ENCODE results near the gene APOL1.

Gene APOL1

GRCh38 chr22:36295247-36295646, 42.3 kb downstream of the APOL1 start:
- no peak for DNase-seq

- no peak for DNase-seq
Observed at GRCh38 chr22:36296690-36297089, 43.8 kb downstream of the APOL1 start.

DNA sequence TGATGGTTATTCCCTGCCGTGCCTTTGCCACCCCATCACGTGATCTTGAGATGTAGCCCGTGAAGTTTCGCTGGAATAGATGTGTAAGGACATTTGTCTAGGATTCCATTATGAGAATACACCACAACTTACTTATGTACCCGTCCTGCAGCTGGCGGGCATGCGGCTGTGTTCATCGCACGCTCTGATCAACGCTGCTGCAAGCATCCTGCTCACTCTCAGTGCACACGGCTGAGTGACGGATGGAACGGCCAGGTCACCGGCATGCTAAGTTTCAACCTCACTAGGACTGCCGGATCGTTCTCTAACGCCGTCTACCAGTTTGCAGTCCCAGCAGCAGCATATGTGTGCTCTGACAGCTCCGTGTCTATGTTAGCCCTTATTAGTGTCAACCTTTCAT, 44.6 kb downstream of the APOL1 start:
- DNase-seq, result no peak

GRCh38 chr22:36298118-36298517, 45.2 kb downstream of the APOL1 start:
- no peak for DNase-seq

DNA sequence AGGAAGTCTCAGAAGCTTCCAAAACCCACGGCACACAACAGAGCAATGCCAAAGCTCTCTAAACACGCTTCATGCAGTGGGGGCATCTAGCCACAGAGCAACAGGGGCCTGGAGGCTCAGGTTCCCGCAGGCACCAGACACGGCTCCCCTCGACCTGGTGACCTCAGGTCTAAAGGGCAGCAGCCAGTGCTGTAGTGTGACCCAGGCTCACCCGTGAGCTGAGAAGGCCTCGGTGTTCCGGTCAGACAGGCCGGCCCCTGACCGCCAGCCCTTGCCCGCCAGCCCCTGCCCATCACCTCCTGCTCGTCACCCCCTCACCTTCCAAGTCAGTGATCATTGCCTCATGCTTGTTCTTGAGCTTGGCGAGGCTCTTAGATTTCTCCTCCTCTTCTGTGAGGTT, 45.7 kb downstream of the APOL1 start:
- no peak for DNase-seq

DNA sequence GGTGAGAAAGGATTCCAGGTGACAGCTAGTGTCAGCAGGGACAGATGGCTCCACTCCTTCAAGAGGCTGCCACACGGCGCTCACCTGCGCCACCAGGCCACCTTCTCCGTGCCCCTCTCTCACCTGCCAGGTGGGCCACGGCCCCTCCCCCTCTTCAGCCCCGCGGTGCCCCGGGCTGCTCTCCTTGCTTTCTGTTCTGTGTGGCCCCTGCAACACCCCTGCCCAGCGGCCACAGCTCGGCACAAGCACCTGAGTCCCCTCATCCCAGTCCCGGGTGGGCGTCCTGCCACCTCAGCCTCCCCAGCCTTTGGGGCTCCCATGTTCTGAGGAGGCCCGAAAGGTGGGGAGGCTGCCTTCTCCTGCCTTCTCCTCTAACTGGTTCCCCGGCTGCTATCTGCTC, 46.4 kb downstream of the APOL1 start:
- DNase-seq, result no peak

GRCh38 chr22:36299911-36300310, 47.0 kb downstream of the APOL1 start:
- no peak for DNase-seq

DNA sequence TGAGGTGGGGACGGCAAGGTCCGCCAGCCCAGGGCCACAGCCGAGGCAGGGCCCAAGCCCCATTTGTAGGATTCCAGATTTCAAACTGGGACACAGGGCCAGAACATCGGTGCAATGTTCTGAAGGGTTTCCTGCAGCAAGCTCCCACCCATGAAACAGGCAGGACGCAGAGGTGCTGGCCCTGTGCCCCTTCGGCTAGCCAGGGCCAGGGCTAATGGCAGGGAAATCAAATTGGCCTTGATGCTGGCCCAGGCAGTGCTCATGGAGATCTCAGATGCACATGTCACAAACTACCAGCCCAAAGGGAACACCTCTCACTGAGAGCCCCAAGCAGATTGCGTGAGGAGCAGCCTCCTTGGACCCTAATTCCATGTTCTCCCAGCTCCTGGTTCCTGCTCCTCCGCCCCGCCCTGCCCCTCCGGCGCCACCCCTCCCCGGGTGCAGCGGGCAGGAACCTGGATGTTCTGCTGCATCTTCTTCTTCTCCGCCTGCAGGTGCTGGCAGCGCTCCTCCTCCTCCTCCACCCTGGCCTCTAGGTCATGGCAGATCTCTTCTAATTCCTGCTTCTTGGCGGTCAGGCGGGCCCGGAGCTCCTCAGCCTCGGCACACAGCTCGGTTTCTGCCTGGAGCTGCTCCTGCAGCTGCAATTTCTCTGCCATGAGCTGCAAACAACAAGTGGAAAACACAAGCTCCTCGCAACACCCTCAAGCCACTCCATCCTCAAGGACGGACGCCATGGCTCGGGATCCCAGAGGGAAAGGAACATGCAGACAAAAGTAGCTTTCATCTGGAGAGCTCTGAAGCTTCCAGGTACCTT, 47.7 kb downstream of the APOL1 start:
- no peak for DNase-seq

DNA sequence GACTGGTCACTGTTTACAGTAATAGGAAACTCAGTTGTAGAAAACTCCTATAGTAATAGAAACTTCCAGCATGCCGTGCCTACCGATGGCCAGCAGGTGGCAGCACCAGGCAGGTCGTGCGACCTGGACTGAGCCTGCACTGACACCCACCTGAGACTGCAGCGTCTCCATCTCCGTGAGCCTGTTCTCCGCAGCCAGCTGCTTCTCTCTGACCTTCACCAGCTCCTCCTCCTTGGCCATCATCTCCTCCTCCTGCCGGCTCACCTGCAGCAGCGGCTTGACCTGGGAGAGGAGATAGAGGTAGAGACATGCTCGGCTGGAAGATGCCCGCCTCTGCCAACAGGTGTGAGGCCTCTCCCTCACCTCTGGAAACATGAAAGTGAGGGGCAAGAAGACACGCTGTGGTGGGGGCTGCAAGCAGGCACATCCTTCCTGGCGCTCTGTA, 48.5 kb downstream of the APOL1 start:
- no peak for DNase-seq

DNA sequence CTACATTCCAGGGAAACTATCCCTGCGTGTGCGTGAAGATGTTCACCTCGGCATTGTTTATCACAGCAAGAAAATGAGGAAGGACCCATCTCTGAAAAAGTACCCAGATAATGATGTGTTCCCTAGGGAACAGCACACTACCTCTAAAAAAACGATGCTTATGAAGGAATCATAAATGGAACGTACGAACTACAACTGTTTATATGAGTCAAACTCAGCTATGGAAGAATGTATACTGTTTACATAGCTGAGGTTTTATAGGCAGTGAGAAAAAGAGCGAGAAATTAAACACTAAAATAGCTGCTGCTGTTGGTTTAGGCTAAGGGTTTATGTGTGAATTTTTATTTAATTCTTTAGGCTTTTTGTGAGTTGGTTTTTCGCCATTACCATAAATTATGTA, 48.9 kb downstream of the APOL1 start:
- no peak for DNase-seq

DNA sequence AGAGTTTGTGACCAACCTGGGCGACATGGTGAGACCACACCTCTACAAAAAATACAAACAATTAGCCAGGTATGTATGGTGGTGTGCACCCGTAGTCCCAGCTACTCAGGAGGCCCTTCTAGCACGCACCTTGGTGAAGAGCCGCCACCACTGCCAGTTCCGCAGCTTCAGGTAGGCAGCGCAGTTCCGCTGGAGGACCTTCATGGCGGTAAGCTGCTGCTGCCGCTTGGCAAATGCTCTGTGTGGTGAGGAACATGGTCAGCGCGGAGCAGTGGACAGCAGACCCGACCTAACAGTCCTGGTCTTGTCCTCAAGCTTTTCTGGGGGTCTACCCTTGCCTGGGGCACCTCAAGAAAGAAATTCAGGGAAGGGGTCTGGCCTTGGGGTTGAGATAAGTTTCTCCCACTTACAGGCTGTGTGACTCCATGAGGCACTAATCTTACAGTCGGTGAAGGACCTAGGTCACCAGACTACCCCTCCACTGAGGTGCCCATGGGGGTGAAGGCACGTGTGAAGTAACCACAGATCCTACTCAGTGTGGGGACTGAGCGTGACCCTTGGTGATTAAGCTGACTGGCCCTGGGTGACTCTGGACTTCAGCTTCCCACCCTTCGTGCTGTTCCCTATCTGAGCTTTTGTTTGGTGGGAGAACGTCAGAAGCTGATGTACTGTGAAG, 49.6 kb downstream of the APOL1 start:
- DNase-seq, result no peak

- no peak for DNase-seq
Observed at GRCh38 chr22:36303115-36303467, 50.2 kb downstream of the APOL1 start.

DNA sequence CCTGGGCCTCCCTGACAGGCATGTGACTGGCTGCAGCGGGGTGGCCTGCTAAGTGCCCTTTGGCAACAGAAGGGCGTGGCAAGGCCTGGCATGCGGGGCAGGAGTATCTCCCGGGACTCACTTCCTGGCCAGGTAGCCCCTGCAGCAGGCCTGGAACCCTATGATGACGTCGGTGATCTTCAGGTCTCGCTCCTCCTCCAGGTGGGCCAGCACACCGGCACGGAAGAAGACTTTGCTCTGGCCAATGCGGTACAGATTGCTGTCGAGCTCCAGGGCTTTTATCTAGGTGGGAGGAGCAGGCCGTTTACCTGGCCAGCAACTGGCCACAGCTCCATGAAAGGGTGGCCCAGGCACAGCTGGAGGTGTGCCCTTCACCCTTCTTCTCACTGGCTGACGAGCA, 50.9 kb downstream of the APOL1 start:
- DNase-seq, result no peak

GRCh38 chr22:36304429-36304828, 51.5 kb downstream of the APOL1 start:
- DNase-seq, result no peak

DNA sequence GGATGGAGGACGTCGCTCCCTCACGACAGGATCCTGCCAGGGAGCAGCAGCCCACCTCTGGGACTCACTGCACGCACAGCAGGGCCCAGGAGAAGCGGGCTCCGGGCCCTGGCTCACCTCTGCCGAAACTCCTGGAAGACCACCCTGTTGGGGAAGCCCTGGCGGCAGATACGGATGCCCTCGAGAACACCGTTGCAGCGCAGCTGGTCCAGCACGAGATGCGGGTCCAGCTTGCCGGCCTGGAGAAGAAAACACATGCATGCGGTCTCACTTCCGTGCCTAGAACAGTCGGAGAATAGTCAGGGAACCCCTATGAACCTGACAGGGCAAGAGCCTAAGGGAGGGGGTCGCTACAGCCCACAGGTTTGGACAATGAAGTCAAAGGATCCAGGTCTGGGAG, 52.9 kb downstream of the APOL1 start:
- DNase-seq, result no peak

- DNase-seq, result no peak
Observed at GRCh38 chr22:36306227-36306626, 53.3 kb downstream of the APOL1 start.

DNA sequence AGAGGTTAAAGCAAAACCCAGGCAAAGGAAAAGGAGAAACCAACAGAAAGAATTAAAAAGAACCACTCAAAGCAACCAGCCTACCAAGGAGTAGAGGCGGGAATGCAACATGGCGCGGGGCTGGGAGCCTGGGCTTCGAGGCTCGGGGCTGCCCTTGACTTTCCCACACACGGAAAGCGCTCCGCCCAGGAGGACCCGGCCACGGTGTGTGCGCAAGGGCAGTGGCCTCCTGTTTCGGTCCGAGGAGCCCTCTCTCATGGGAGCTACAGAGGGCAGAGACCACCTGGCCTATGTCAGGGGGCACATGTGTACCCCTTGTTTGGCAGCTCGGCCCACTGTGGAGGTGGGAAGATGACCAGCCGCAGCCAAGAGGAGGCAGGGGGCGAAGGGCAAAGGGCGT, 55.9 kb downstream of the APOL1 start:
- no peak for DNase-seq

DNA sequence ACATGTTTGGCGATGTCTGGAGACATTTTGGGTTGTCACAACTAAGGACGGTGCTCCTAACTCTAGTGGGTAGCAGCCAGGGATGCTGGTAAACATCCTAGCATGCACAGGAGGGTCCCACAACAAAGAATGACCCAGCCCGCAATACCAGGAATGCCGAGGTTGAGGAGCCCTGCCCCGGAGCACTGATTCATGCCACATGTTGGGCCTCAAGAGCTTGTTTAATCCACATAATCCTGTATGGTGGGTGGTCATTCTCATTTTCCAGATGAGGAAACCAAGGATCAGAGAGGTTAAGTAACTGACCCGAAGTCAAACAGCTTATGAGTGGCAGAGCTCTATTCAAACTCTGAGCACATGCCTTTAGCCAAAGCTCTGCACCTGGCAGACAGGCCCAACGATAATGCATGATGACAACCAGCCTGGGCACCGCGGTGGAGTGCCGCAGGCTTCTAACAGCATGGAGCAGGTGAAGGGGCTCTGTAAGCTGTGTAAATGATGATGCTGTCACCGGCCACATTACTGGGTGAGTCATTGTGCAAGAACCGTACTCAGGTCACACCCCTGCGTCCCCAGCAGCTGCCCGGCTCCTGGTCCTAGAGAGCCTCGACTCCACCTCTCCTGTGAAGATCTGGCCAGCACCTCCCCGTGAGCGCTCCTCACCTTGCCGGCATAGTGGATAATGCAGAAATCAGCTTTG, 58.6 kb downstream of the APOL1 start:
- DNase-seq, result no peak

DNA sequence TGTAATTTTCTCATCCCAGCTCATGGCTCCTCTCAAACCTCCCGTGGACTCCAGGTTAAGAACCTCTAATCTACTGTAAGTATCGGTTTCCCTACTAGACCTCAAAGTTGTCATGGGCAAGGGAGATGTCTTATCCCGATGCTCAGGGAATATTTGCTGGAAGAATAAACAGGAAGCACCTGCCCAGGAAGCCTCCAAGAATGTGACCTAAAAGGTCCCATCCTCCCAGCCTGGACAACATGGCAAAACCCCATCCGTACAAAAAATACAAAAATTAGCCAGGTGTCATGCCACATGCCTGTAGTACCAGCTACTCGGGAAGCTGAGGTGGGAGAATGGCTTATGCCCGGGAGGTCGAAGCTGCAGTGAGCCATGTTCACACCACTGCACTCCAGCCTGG, 62.4 kb downstream of the APOL1 start:
- DNase-seq, result no peak

DNA sequence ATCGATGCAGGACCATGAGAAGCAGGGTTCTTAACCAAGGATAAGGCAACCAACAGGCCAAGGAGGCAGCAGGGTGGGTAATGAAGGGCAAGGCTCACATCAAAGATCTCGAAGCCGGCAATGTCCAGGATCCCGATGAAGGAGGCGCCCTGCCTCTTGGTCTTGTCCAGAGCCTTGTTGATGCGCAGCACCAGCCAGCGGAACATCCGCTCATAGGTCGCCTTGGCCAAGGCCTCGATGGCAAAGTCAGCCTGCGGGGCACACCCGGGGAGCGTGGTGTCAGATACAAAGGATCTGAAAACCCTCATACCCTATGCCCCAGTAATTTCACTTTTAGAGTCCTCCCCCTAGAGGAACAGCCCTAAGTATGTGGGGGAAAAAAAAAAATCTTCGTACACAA, 63.5 kb downstream of the APOL1 start:
- no peak for DNase-seq

All from NCI-H1048 (cell line).